ENCODE data around the gene GALT. TPM values are rescaled to one million over a fixed set of nuclear protein-coding genes. Genes with fewer than 3 reads are reported as not detected.

Gene GALT
- total RNA-seq, 1 donor from 2014 or later, result 32.1 TPM

GRCh38 chr9:34651321-34651720, 4.8 kb downstream of the GALT start:
- Histone ChIP-seq H3K79me2 (ENCODE audit: low read depth) (peaks cover 16% of the 10 kb centered on the region), H3K4me3 (peak overlapping the region; percentile 50), H3K4me2 (peak overlapping the region; percentile 81), H3K27ac (no peak overlapping the region), H3K36me3 (no peaks in the 10 kb centered on the region), H3K9ac (peak overlapping the region; percentile 30), H3K4me1 (peaks cover 35% of the 10 kb centered on the region), H2AFZ (replicated peaks) (no peak overlapping the region), H3F3A (ENCODE audit: low read depth) (peaks cover 32% of the 10 kb centered on the region), H3K9me3 (ENCODE audit: low read depth) (no peaks in the 10 kb centered on the region), H3K27me3 (no peaks in the 10 kb centered on the region), H4K20me1 (ENCODE audit: low read depth) (peaks cover 8% of the 10 kb centered on the region)
- peaks cover 13% of the 10 kb centered on the region for H3K36me3 Mint-ChIP-seq
- peaks cover 9% of the 10 kb centered on the region for H3K27me3 Mint-ChIP-seq (ENCODE audit: insufficient read depth, low read depth)
- peaks cover 66% of the 10 kb centered on the region for H3K4me1 Mint-ChIP-seq
- DNase-seq (ENCODE audit: low spot score), result no peak
- no peak for TF ChIP-seq EZH2phosphoT487 (IDR thresholded peaks at IDR 0.05)
- H3K27ac Mint-ChIP-seq, result peak overlapping the region; percentile 96
- no peaks in the 10 kb centered on the region for H3K9me3 Mint-ChIP-seq
- H3K4me3 Mint-ChIP-seq, result peak overlapping the region; percentile 85

- peak within 1 kb of the TSS; percentile 81 for H3K4me2 ChIP-seq
- peaks cover 16% of the 10 kb centered on the region for H3K79me2 ChIP-seq (ENCODE audit: low read depth)
- H3K9me3 ChIP-seq (ENCODE audit: low read depth), result no peaks in the 10 kb centered on the region
- H3K4me3 ChIP-seq, result peak within 1 kb of the TSS; percentile 50
- H3K9me3 Mint-ChIP-seq, result no peaks in the 10 kb centered on the region
- peaks cover 9% of the 10 kb centered on the region for H3K27me3 Mint-ChIP-seq (ENCODE audit: insufficient read depth, low read depth)
- TF ChIP-seq, protein P1, sequence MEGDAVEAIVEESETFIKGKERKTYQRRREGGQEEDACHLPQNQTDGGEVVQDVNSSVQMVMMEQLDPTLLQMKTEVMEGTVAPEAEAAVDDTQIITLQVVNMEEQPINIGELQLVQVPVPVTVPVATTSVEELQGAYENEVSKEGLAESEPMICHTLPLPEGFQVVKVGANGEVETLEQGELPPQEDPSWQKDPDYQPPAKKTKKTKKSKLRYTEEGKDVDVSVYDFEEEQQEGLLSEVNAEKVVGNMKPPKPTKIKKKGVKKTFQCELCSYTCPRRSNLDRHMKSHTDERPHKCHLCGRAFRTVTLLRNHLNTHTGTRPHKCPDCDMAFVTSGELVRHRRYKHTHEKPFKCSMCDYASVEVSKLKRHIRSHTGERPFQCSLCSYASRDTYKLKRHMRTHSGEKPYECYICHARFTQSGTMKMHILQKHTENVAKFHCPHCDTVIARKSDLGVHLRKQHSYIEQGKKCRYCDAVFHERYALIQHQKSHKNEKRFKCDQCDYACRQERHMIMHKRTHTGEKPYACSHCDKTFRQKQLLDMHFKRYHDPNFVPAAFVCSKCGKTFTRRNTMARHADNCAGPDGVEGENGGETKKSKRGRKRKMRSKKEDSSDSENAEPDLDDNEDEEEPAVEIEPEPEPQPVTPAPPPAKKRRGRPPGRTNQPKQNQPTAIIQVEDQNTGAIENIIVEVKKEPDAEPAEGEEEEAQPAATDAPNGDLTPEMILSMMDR (IDR thresholded peaks at IDR 0.05), result peak; percentile 25
- TF ChIP-seq EZH2phosphoT487 (IDR thresholded peaks at IDR 0.05), result no peak
- H3K36me3 Mint-ChIP-seq, result peaks cover 13% of the 10 kb centered on the region
- peak within 1 kb of the TSS; percentile 96 for H3K27ac Mint-ChIP-seq
- H3K27me3 ChIP-seq, result no peaks in the 10 kb centered on the region
- H3K27ac ChIP-seq, result no peak within 1 kb of the TSS
- peak within 1 kb of the TSS; percentile 85 for H3K4me3 Mint-ChIP-seq
- H2AFZ ChIP-seq (replicated peaks), result no peak within 1 kb of the TSS
- peaks cover 63% of the 10 kb centered on the region for H3K4me1 Mint-ChIP-seq
- peak within 1 kb of the TSS; percentile 30 for H3K9ac ChIP-seq
- DNase-seq (ENCODE audit: low spot score), result peak; percentile 95
- H4K20me1 ChIP-seq (ENCODE audit: low read depth), result peaks cover 7% of the 10 kb centered on the region
- peaks cover 34% of the 10 kb centered on the region for H3K4me1 ChIP-seq
- no peaks in the 10 kb centered on the region for H3K36me3 ChIP-seq
- H3F3A ChIP-seq (ENCODE audit: low read depth), result peaks cover 25% of the 10 kb centered on the region
Measured at GRCh38 chr9:34651876-34652601, 5.6 kb downstream of the GALT start, which contains the start of gene IL11RA. TSS of gene IL11RA (plus strand) at chr9:34652185. CDS start at chr9:34655218, 3,033 bp downstream.

DNA sequence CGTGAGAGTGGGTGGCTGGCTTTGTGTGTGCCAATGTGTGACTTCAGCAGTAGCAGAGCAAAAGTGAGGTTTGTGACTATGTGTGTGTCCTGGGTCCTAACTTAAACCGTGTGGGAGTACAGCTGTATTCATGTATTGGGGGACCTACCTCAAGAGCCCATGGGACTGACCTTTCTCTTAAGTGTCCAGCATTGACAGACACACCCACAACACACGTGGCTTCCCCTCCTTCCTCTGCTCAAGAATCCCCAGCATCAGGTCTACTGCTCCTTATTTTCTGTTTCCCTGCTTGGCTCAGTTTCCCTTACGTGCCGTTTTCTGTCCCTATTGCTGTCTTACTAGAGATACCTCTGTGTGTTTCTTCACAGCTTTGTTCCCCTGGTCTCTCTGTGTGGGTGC, 6.1 kb downstream of the GALT start:
- no peak overlapping the region for H3K4me3 ChIP-seq
- Mint-ChIP-seq H3K36me3 (peaks cover 13% of the 10 kb centered on the region), H3K27me3 (ENCODE audit: insufficient read depth, low read depth) (peaks cover 9% of the 10 kb centered on the region), H3K27ac (peak overlapping the region; percentile 52), H3K4me3 (peak overlapping the region; percentile 85), H3K9me3 (no peaks in the 10 kb centered on the region), H3K4me1 (peaks cover 57% of the 10 kb centered on the region)
- H3K27ac ChIP-seq, result no peak overlapping the region
- H3F3A ChIP-seq (ENCODE audit: low read depth), result peaks cover 19% of the 10 kb centered on the region
- no peaks in the 10 kb centered on the region for H3K27me3 ChIP-seq
- H3K9me3 ChIP-seq (ENCODE audit: low read depth), result no peaks in the 10 kb centered on the region
- no peaks in the 10 kb centered on the region for H3K36me3 ChIP-seq
- H3K79me2 ChIP-seq (ENCODE audit: low read depth), result peaks cover 10% of the 10 kb centered on the region
- H2AFZ ChIP-seq (replicated peaks), result no peak overlapping the region
- no peak overlapping the region for H3K9ac ChIP-seq
- H3K4me2 ChIP-seq, result peak overlapping the region; percentile 81
- TF ChIP-seq, protein P1 (IDR thresholded peaks at IDR 0.05), result no peak
- TF ChIP-seq EZH2 (IDR thresholded peaks at IDR 0.05), result no peak
- TF ChIP-seq EZH2phosphoT487 (IDR thresholded peaks at IDR 0.05), result no peak
- DNase-seq (ENCODE audit: low spot score), result no peak
- H3K4me1 ChIP-seq, result peaks cover 29% of the 10 kb centered on the region
- peaks cover 1% of the 10 kb centered on the region for H4K20me1 ChIP-seq (ENCODE audit: low read depth)

Measured in neural progenitor cell (in vitro differentiated cells).